ENCODE results near the gene SETX. TPM values are rescaled to one million over a fixed set of nuclear protein-coding genes. Genes with fewer than 3 reads are reported as not detected.
"Not testable (repeated sequence)": the region's sequence is repeated elsewhere in the genome, so short reads cannot be mapped to it uniquely, and the experiment has no call there.

Gene SETX
- total RNA-seq, 1 donor from 2014 or later, result 44.2 TPM

GRCh38 chr9:132390966-132391365, 36.2 kb upstream of the SETX start:
- DNase-seq (ENCODE audit: low read depth), result no peak
- no peak overlapping the region for H3K4me3 ChIP-seq (ENCODE audit: low read depth, low read length)
- TF ChIP-seq CTCF (IDR thresholded peaks at IDR 0.05; ENCODE audit: insufficient read depth, low read length, poor library complexity, severe bottlenecking), result no peak
- H3K36me3 ChIP-seq (ENCODE audit: control insufficient read depth, insufficient read depth, low read length), result peaks cover 1% of the 10 kb centered on the region
- H3K27me3 ChIP-seq (ENCODE audit: control insufficient read depth, insufficient read depth, low read length), result no peaks in the 10 kb centered on the region

GRCh38 chr9:132387133-132387532, 32.3 kb upstream of the SETX start:
- Histone ChIP-seq H3K36me3 (ENCODE audit: control insufficient read depth, insufficient read depth, low read length) (peaks cover 1% of the 10 kb centered on the region), H3K4me3 (ENCODE audit: low read depth, low read length) (no peak overlapping the region), H3K27me3 (ENCODE audit: control insufficient read depth, insufficient read depth, low read length) (no peaks in the 10 kb centered on the region)
- TF ChIP-seq CTCF (IDR thresholded peaks at IDR 0.05; ENCODE audit: insufficient read depth, low read length, poor library complexity, severe bottlenecking), result no peak
- no peak for DNase-seq (ENCODE audit: low read depth)

- Histone ChIP-seq H3K36me3 (ENCODE audit: control insufficient read depth, insufficient read depth, low read length) (no peaks in the 10 kb centered on the region), H3K4me3 (ENCODE audit: low read depth, low read length) (no peak overlapping the region), H3K27me3 (ENCODE audit: control insufficient read depth, insufficient read depth, low read length) (no peaks in the 10 kb centered on the region)
- no peak for DNase-seq (ENCODE audit: low read depth)
- TF ChIP-seq CTCF (IDR thresholded peaks at IDR 0.05; ENCODE audit: insufficient read depth, low read length, poor library complexity, severe bottlenecking), result no peak
Measured at GRCh38 chr9:132384376-132384775, 29.6 kb upstream of the SETX start.

GRCh38 chr9:132383462-132383883, 28.7 kb upstream of the SETX start:
- H3K36me3 ChIP-seq (ENCODE audit: control insufficient read depth, insufficient read depth, low read length), result no peaks in the 10 kb centered on the region
- no peak for TF ChIP-seq CTCF (IDR thresholded peaks at IDR 0.05; ENCODE audit: insufficient read depth, low read length, poor library complexity, severe bottlenecking)
- H3K27me3 ChIP-seq (ENCODE audit: control insufficient read depth, insufficient read depth, low read length), result no peaks in the 10 kb centered on the region
- DNase-seq (ENCODE audit: low read depth), result no peak
- H3K4me3 ChIP-seq (ENCODE audit: low read depth, low read length), result no peak overlapping the region

GRCh38 chr9:132381966-132382541, 27.3 kb upstream of the SETX start:
- no peak overlapping the region for H3K4me3 ChIP-seq (ENCODE audit: low read depth, low read length)
- TF ChIP-seq CTCF (IDR thresholded peaks at IDR 0.05; ENCODE audit: insufficient read depth, low read length, poor library complexity, severe bottlenecking), result no peak
- DNase-seq (ENCODE audit: low read depth), result no peak
- H3K36me3 ChIP-seq (ENCODE audit: control insufficient read depth, insufficient read depth, low read length), result peaks cover 4% of the 10 kb centered on the region
- H3K27me3 ChIP-seq (ENCODE audit: control insufficient read depth, insufficient read depth, low read length), result no peaks in the 10 kb centered on the region

- H3K4me3 ChIP-seq (ENCODE audit: low read depth, low read length); H3K27me3 ChIP-seq (ENCODE audit: control insufficient read depth, insufficient read depth, low read length); DNase-seq (ENCODE audit: low read depth); H3K36me3 ChIP-seq (ENCODE audit: control insufficient read depth, insufficient read depth, low read length): not testable (repeated sequence)
Measured at GRCh38 chr9:132378416-132378815, 23.6 kb upstream of the SETX start.

- H3K27me3 ChIP-seq (ENCODE audit: control insufficient read depth, insufficient read depth, low read length); DNase-seq (ENCODE audit: low read depth); H3K4me3 ChIP-seq (ENCODE audit: low read depth, low read length); H3K36me3 ChIP-seq (ENCODE audit: control insufficient read depth, insufficient read depth, low read length): not testable (repeated sequence)
Measured at GRCh38 chr9:132377769-132378168, 23.0 kb upstream of the SETX start.

All from kidney epithelial cell (primary cell).